GM18909 (cell line): ENCODE results near the gene SLCO4A1.

ENCODE experiments used
- ATAC-seq: cut with Tn5 transposase; IDR thresholded peaks from one replicate; pipeline ENCODE4 v1.9.1; 2021; ENCODE audit warnings: mild to moderate bottlenecking; ENCODE audit not compliant: unreplicated experiment, poor library complexity

SLCO4A1 gene

DNA sequence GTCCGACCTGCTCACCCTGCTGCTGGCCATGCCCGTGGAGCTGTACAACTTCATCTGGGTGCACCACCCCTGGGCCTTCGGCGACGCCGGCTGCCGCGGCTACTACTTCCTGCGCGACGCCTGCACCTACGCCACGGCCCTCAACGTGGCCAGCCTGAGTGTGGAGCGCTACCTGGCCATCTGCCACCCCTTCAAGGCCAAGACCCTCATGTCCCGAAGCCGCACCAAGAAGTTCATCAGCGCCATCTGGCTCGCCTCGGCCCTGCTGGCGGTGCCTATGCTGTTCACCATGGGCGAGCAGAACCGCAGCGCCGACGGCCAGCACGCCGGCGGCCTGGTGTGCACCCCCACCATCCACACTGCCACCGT is 67.2 kb downstream of the SLCO4A1 start:
- no peak for ATAC-seq

DNA sequence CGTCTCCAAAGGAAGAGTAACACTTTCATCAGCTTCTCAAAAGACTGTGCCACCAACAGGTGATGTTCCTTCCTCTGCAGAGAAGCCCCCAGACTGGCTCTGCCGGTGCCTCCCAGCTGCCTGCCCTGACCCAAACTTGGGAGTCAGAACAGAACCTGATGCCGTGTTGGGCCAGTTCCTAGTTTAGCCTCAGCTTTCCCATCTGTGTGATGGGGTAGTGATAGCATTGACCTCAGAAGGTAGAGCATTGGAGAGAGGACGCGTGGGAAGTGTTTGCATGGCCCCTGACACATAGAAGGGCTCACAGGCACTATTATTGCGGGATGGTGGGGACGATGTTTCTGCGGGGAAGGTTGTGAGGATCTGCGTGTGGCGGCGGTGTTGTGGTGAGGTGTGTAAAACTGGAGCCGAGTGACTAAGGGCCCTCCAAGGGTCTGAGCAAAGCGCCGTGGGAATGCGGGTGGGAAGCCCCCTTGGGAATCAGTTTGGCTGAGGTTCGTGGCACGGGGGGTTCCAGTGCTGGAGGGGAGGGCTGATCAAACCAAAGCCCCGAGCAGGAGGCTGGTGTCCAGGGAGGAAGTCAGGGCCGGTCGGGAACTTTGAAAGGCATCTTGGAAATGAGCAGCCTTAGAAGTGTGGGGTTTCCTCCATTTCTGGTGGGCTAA is 68.0 kb downstream of the SLCO4A1 start:
- ATAC-seq, result no peak

DNA sequence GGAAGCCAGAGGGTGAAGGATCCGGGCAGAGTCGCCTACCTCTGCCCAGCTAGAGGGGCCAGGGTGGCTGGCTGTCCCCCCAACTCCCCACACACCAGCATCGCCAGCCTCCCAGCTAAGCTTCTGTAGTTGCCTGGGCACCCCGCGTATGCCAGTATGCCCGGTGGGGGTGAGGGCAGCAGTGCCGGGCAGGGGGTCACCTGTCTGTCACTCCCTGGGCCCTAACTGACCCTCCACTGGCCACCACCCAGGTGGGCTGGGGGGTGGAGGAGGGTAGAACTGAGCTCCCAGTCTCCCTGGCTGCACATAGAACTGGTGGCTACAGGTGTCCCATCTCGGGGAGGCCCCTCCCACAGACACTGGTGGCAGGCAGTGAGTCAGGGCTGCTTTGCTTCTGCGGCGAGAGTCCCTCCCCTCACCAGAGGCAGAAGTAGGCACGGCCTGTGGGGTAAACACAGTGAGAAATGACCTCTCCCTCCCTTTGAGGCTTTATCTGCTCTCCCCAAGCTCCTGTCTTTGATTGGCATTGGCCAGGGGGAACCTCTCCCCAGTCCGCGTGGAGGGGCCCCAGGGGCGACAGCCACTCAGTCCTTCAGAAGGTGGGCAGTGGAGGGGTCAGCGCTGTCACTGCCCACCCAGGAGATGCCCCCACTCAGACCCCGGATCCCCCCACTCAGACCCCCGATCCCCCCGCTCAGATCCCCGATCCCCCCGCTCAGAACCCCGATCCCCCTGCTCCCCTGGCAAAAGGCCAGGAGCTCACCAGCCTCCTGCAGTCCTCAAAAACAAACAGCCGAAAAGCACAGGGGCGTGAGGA is 68.8 kb downstream of the SLCO4A1 start:
- no peak for ATAC-seq

DNA sequence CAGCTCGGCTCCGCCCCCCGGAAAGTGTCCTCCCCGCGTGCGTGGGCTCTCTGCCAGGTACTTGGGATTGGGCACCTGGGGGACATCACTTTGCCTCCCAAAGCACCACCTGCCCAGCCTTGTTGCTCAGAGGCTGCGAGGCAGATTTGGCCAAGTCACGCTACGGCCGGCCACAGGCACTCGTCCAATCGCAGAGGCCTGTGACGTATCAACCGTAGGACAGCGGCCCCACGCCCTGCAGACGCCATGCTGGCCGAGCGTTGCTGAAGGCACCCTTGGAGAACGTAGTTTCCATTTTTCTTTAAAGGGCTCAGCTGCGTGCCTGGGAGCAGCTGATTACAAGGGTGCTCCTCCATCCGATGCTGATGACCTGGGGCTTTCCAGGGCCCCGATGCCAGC is 69.4 kb downstream of the SLCO4A1 start:
- ATAC-seq, result no peak

DNA sequence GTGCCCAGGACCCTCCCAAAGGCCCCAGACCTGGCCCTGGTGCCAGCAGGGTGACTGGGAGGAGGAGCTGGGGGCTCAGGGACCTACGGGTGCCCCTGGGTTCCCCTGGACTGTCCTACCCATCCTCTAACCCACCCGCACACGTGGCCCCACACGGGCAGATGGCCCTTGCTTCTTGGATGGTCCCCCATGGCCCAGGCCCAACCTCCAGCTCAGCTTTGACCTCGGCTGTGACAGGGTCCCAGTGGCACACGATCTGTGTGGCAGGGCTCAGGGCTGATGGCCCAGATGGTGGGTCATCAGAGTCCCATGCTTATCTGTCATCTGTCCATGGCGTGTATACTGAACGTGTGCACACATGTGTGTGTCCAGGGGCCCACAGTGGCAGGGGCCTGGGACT is 70.3 kb downstream of the SLCO4A1 start:
- ATAC-seq, result no peak

DNA sequence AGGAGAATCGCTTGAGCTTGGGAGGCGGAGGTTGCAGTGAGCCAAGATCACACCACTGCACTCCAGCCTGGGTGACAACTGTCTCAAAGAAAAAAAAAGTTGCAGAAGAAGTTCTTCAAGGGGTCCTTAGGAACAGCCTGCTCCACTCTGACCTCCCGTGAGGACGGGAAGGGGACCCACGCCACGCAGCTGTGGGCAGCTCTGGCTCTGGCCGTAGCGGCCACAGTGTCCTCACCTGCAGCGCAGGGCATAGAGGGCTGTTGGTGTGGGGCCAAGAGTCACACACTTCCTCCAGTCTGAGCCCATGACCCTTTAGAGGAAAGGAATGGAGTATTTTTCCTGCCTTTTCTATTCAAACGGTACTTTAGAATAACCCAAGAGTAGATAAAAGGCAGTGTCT is 71.7 kb downstream of the SLCO4A1 start:
- no peak for ATAC-seq

DNA sequence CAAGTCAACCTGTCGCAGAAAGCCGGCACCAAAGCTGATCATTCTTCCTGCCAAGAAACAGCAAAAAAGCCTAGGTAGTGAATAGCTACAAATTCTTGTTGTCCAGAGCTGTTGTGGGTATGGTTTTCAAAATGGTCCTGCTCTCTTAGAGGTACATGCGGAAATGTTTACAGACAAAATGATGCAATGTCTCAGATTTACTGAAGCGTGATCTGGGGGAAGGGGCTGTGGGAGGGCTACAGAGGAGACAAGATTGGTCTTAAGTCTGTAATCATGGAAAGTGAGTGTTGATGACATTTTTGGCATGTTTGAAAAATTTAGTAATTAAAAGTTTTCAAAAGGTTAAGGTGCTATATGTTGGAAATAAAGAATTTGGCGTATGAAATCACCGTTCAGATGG is 72.5 kb downstream of the SLCO4A1 start:
- ATAC-seq, result no peak

DNA sequence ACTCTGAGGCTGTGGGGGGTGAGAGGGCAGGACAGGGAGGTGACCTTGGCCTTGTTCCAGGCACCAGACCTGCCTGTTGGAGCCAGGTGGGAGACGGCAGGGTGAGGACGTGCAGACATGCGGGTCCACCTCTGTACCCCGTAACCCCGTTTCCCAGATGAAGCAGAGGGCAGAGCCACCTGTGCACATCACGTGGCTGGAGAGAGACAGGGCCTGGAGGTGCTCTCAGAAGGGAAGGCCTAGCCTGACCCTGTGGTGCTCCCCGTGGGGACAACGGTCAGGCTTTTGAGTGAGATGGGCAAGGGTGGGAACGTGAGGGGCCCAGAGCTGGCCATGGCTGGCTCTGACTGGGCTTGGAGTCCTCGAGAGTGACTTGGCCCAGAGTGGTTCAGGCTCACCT is 72.9 kb downstream of the SLCO4A1 start:
- no peak for ATAC-seq

DNA sequence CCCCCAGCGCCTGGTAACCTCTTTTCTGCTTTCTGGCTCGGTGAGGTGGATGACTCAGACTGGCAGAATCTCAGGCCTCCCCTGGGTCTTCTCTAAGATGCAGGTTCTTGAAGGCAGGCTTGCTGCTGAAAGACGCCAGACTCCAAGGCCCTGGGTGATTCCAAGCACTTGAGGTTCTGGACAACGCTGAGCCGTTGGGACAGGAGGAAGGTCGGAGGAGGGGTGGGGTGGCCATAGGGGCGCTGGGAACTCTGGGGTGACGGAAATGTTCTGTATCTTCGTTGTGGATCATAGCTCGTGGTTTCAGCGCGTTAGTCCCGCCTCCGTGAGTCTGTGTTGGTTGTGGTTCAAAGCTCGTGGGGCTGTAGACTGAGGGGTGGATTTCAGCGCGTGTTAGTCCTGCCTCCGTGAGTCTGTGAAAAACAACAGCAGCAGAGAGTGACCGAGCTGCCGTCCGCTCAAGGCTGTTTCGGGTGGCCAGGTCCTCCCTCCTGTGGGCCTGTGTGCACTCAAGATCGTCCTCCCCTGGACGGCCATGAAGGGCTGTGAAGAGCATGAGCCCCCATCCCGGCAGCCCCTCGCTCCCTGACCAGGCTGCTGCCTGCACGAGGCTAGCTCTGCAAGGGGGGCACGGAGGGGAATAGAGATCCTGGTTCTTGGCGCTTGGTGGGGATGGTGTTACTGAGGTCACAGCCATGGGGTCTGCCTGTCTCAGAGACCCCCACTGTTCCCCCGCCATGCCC is 74.1 kb downstream of the SLCO4A1 start:
- no peak for ATAC-seq

DNA sequence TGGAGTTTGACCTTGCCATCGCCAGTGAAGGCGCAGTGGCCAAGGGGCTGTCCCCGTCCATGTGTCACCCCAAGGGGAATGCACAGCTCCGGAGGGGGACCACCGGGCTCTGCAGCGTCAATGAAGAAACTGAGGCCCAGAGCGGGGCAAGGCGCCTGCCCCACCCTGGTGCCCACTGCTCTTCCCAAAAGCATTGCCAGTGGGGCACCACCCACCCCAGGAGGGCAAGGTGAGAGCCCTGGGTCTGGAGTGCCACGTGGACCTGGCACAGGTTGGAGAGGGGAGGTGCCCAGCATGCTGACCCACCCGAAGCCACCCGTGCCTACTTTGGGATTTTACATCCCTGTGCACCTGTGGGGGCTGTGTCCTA is 74.6 kb downstream of the SLCO4A1 start:
- no peak for ATAC-seq

DNA sequence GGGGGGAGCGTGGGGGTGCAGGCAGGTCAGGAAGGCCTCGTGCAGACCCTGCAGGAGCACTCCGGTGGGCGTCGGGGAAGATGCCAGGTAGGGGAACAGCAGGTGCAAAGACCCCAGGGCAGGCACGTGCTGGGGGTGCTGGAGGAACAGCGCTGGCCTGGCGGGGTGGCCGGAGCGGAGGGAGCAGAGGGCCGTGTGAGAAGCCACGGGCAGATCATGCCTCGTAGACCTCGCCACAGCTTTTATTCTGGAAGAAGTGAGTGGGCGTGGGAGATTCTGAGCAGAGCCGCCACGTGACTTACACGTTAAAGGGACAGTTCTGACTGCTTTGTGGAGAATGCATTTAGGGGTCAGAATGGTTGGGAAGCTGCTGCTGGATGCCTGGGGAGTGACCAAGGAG is 75.6 kb downstream of the SLCO4A1 start:
- ATAC-seq, result no peak

DNA sequence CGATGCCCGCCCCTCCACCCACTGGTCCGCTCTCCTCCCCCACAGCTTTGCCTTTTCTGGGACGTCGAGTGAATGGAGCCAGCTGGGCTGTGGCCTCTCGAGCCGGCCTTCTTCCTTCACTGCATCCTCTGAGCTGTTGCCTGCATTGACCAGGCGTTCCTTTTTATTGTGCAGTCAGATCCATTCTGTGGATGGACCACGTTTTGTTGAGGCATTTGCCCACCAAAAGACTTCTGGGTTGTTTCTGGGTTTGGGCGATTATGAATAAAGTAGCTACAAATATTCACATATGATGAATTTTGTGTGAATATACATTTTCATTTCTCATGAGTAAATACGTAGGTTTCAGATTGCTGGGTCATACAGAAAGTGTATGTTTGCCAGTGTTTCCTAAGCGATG is 76.2 kb downstream of the SLCO4A1 start:
- no peak for ATAC-seq

DNA sequence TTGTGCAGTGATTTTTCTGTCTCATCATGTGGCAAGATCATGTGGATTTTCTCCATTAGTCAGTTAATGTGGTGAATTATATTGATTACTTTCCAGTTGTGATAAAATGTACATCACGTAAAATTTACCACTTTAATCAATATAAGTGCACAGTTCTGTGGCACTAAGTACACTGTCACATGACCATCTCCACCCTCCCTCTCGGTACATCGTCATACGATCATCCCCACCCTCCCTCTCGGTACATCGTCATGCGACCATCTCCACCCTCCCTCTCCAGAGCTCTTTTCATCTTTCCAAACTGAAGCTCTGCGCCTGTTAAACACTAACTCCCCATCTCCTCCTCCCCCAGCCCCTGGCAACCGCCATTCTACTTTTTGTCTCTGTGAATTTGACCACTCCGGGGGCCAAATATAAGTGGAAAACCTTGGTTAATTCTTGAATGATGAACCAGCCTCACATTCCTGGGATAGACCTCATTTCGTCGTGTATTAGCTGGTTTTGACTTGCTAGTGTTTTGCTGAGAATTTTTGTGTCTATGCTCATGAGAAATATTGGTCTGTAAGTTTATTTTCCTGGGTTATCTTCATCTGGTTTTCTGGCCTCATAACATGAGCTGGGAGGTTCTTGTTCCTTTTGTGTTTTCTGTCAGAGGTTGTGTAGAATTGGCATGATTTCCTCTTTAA is 77.1 kb downstream of the SLCO4A1 start:
- no peak for ATAC-seq
